ENCODE data around the gene EIF3D.

DNA sequence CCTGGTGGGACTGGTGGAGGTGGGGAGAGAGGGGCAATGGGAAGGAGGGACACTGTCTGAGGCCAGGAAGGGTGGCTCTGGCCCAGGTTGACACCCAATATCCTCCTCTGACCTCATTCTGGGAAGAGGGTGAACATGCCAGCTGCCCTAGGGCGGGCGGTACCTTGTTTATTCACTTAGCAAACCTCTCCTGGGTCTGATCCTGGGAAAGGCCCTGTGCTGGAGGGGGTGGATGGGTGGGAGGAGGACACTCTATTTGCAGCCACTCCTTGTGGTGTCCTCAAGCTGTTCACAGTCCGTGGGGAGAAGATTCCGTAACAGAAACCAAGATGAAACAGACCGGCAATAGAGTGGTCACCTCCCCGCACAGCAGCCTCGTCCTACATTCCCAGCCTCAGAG lies 49.7 kb upstream of the EIF3D start:
- TF ChIP-seq GATA2 (IDR thresholded peaks at IDR 0.05; ENCODE audit: low read depth, low read length): no peak
- TF ChIP-seq GATA3 (IDR thresholded peaks at IDR 0.05; ENCODE audit: low read depth, low read length): no peak

Data from SH-SY5Y (cell line).